RPMI7951 (cell line): Measurements from ENCODE around the gene ZMYND8. TPM values are rescaled to one million over a fixed set of nuclear protein-coding genes. Genes with fewer than 3 reads are reported as not detected.
"Not testable (repeated sequence)": the region's sequence is repeated elsewhere in the genome, so short reads cannot be mapped to it uniquely, and the experiment has no call there.

ENCODE experiments used
- DNase-seq: peaks from one replicate; pipeline ENCODE4 v3.0.0-alpha.2; 2012; ENCODE audit warnings: low read depth
- total RNA-seq: library from RNA; depleted of rRNA; stranded (reverse); fragments of >200 nt; shearing (Covaris generic); gene quantifications from 2 replicates; pipeline ENCODE4 v1.2.3, GENCODE V29; 2014

ZMYND8 gene
- total RNA-seq, 1 experiment from 2014 or later = 36.0 TPM

- peak; percentile 52 for DNase-seq
Observed at GRCh38 chr20:47204008-47204849, 152.3 kb downstream of the ZMYND8 start.

DNA sequence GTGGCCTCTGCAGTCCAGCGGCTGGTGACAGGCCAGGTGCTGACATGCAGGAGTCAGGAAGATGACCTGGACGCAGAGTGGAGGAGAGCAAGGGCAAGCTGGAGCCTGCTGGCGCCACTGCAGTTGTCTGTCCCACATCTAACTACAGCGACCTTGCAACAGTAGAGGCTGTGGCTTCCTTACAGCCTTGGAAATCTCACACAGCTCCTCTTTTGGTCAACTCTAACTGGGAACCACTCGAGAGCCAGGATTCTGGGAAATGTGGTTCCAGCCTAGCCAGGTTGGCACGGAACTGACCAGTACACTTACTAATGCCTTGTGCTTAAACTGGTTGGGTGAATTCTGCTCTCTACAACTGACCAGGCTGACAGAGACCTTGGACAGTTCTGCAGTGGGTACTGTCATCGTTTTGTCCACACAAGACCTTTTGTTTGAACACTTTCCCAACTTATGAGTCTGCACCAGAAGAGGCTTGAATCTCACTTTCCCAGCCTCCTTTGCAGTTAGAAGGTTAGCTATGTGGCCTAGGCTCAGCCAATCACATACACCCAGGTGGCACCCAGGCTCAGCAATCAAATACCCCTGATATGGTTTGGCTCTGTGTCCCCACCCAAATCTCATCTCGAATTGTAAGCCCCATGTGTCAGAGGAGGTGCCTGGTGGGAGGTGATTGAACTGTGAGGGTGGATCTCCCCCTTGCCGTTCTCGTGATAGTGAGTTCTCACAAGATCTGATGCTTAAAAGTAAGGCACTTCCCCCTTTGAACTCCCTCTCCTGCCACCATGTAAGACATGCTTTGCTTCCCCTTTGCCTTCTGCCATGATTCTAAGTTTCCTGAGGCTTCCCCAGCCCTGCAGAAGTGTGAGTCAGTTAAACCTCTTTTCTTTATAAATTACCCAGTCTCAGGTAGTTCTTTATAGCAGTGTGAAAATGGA is 153.5 kb downstream of the ZMYND8 start:
- no peak for DNase-seq

DNA sequence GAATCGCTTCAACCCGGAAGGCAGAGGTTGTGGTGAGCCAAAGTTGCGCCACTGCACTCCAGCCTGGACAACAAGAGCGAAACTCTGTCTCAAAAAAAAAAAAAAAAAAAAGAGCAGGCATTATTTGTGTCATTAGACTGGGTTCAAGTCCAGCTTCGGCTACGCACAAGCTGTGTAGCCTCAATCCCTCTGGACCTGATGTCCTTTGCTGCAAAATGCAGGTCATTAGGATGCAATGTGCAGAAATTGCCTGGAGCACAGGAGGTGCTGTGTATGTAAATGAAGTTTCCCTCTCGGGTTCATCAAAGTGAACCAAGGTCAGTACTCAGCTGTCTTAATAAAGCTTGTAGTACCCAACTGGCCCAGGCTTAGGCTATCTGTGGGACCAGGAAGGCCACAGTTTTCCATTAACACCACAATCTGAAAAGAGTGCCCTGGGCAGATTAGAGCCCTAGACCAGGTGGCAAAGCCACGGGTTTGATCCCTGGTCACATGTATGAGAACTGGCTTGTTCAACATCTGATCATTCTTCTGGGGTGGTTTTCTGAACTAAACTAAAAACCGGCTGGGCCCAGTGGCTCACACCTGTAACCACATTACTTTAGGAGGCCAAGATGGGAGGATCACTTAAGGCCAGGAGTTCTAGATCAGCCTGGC is 155.3 kb downstream of the ZMYND8 start:
- DNase-seq = no peak

DNA sequence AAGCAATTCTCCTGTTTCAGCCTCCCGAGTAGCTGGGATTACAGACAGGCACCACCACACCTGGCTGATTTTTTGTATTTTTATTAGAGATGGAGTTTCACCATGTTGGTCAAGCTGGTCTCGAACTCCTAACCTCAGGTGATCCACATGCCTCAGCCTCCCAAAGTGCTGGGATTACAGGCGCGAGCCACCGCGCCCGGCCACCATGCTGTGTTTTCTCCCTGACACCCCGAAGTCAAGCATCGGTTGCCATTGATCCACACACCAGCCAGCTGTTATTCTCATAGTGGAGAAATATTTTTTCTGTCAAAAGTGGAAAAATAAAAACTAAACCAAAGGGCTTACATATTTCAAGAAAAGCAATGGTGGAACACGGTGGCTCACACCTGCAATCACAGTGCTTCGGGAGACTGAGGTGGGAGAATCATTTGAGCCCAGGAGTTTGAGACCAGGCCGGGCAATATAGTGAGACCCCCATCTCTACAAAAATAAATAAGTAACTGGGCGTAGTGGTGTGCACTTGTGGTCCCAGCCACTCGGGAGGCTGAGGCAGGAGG is 157.4 kb downstream of the ZMYND8 start:
- no peak for DNase-seq

DNA sequence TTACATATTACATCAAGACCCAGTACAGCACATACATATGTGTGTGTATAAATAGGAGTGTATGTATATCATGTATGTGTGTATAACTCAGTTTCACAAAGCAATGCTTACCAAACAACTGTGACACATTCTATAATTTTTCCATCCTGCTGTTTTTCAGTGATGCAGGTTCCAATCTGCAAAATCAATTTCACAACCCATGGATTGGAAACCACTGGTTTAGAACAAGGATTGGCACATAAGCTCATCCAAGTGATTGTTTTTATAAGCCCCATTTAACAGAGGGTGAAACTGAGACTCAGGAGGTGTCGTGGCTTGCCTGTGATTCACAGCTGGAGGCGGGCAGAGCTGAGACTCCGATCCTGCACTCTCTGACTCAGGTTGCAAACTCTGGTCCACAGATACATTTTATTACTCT is 158.2 kb downstream of the ZMYND8 start:
- no peak for DNase-seq

GRCh38 chr20:47196091-47197081 is 160.1 kb downstream of the ZMYND8 start:
- DNase-seq = peak; percentile 72

- DNase-seq = no peak
Observed at GRCh38 chr20:47195573-47195972, 160.9 kb downstream of the ZMYND8 start.

- no peak for DNase-seq
Observed at GRCh38 chr20:47191956-47192355, 164.5 kb downstream of the ZMYND8 start.

DNA sequence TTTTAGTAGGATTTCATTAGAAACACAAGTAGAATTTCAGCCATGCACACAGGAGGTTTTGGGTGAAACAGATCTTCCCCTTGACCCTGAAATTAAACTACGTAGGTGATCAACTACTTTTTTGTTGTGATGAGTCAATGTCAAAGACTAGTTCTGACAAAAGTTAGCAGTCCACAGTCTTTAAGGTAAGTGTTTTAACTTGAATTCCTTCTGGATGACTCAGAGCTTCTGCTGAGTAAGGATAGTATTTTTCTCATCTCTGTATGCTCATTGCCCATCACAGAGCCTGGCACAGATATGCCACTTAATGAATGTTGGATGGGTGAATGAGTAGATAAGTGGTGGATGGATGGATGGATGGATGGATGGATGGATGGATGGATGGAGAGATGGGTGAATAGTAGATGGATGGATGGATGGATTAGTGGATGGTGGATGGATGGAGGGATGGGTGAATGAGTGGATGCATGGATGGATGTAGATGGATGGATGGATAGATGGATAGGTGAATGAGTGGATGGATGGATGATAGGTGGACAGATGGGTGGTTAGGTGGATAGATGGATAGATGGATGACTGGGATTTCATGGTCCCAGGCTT is 165.3 kb downstream of the ZMYND8 start:
- peak; percentile 56 for DNase-seq

DNA sequence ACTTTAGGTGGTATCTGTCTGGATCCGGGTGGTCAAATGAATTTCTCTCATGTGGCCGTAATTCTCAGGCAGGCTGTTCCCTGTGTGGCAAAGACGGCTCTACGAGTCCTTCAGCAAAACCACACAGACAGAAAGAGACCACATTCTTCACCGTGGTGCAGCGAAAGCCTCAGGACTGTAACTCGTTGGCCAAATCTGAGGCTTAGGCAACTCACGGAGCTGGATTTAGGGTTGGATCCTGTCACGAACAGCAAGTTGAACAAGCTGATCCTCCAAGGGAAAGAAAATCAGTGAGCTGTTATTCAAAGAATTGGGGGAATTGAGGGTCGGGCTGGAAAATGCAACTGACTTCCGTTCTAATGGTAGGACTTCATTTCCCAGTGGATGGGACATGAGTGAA is 167.4 kb downstream of the ZMYND8 start:
- peak; percentile 67 for DNase-seq

- no peak for DNase-seq
Observed at GRCh38 chr20:47188540-47188939, 168.0 kb downstream of the ZMYND8 start.

DNA sequence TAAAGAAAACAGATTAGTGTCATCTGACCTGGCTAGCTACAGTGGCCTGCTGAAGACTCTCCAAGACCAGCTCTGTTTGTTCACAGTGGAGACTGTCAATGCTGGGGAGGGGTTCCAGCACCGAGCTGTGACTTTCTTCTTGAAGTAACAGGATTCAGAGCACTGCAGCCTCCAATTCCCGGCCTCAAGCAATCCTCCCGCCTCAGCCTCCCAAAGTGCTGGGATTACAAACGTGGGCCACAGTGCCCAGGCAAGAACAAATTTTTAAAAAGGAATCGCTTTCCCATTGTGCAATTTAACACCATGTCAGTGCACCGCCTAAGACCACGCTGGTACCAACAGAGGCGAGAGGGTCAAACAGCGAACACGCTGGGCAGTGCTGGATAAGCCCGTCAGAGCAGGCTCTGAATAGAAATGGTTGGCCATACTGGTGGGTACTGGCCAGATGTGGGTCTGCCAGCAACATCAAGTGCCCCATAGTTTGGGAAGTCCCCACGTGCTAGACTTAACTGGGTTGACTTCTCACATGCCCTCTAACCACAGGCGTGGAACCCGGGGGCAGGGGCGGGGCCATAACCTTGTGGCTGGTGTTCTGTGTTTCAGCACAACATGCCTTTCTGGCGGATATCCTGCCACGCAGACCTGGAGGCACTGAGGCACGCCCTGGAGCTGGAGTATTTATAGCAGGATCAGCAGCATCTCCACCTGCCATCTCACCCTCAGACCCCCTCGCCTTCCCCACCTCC is 168.9 kb downstream of the ZMYND8 start:
- DNase-seq = peak; percentile 45

DNA sequence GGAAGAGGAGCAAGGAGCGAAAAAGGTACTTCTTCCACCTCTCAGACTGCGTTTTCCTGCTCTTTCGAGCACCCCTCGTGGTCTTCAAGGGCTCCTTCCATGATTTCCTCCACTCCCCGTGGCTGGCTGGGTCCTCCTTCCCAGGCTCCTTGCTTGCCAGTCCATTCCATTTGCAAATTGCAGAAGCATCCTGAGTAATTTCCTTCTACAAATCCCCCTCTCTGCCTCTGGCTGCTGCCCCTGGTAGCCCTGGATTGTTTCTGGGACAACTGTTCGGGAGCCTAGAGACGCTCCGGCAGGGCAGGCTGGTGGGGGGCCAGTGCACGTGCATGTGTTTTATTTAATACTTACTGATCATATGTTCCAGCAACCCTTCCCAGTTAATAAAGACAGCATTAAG is 173.1 kb downstream of the ZMYND8 start:
- no peak for DNase-seq

DNA sequence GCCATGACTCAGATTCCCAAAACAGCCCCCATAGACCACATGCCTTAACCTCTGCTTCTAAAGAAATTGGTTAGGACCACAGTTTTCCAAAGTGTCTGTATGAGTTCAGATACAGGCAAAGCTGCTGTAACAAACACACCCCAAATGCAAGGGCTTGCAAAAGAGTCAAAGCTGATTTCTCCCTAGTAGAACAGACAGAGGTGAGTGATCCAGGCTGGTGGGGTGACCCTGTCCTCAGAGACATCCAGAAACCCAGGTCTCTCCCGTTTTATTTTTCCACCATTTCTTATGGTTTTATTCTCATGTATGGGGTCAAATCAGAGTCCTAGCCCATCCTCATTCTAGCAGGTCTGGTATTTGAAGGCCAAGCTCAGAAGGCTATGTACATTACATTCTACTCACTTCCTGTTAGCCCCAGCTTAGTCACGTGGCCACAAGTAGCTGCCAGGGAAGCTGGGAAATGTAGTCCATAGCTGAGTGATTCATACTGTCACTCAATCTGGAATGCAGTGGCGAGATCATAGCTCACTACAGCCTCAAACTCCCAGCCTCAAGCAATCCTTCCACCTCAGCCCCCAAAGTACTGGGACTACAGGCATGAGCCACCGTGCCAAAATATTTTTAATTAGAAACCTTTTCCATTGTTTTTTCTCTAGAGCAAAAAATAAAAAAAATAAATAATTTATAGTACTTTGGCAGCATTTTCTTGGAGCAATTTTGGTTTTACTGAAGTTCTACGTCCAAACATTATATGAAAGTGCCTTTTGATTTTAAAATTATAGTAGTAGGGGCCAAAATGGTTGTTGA is 175.2 kb downstream of the ZMYND8 start:
- DNase-seq = peak; percentile 84

- no peak for DNase-seq
Observed at GRCh38 chr20:47179267-47179666, 177.2 kb downstream of the ZMYND8 start.

DNA sequence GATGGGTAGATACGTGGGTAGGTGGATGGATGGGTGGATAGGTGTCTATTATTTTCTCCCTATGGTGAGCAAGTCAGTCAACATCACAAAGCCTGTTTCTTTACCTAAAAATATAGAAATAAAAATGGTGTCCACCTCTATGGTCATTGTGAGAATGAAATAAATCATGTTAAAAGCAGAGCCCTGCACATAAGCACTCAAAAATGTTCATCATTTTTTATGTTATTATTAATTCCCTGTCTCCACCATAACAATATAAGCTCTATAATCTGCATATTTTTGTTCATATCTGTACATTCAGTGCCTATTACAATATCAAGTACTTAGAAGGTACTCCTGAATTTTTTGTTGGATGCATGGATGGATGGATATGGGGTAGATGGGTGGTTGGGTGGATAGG is 177.6 kb downstream of the ZMYND8 start:
- no peak for DNase-seq

- no peak for DNase-seq
Observed at GRCh38 chr20:47178277-47178676, 178.2 kb downstream of the ZMYND8 start.

- not testable (repeated sequence) for DNase-seq
Observed at GRCh38 chr20:47176217-47176616, 180.3 kb downstream of the ZMYND8 start.

DNA sequence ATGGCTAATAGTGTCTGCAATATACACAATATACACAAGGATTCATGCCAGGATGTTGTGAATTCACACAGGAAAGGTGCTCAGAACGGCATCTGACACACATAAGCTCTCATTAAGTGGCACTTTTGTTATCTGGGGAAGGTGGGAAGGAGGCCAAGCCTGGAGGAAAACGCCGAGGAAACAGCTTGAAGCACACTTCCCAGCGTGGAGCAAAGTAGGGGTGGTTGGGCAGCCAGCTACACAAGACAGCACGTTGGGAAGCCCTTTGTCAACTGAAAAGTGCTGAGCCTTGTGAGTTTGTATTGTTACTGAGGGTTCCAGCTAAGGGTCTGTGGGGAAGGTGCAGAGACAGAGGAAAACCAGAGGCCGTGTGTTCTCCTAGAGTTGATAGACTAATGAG is 181.0 kb downstream of the ZMYND8 start:
- no peak for DNase-seq
